Measurements from ENCODE around the gene ME1.

- TF ChIP-seq, protein P1, sequence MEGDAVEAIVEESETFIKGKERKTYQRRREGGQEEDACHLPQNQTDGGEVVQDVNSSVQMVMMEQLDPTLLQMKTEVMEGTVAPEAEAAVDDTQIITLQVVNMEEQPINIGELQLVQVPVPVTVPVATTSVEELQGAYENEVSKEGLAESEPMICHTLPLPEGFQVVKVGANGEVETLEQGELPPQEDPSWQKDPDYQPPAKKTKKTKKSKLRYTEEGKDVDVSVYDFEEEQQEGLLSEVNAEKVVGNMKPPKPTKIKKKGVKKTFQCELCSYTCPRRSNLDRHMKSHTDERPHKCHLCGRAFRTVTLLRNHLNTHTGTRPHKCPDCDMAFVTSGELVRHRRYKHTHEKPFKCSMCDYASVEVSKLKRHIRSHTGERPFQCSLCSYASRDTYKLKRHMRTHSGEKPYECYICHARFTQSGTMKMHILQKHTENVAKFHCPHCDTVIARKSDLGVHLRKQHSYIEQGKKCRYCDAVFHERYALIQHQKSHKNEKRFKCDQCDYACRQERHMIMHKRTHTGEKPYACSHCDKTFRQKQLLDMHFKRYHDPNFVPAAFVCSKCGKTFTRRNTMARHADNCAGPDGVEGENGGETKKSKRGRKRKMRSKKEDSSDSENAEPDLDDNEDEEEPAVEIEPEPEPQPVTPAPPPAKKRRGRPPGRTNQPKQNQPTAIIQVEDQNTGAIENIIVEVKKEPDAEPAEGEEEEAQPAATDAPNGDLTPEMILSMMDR (IDR thresholded peaks at IDR 0.05) = no peak
- no peak for TF ChIP-seq EP300 (IDR thresholded peaks at IDR 0.05)
Measured at GRCh38 chr6:83433177-83433576, 2.3 kb upstream of the ME1 start.
